ENCODE measurements around the gene SLC9A9. TPM values are rescaled to one million over a fixed set of nuclear protein-coding genes. Genes with fewer than 3 reads are reported as not detected.

SLC9A9 gene
- total and polyA plus RNA-seq, 9 of the 15 experiments (the other 6 are each of a cell fraction or from before 2014, with no cell fraction given): 0.03 to 0.13 TPM; not detected in 7

DNA sequence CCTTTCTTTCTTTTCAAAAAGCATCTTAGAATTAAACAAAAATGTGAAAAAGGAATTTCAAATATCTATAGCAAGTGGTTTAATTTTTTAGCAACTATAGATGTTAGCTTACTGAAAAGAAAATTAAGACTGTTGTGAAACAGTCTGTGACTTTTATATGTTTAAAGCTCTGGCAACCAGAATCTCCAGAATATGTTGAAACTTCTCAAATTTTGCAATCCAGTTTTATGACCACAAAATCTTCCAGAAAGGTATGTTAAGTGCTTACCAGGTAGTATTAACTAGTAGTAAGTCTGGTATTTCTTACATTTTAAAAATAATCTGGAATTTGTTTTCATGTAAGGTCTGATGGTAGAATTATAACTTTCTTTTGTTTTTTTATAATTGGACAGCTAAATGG is 235.0 kb downstream of the SLC9A9 start:
- Histone ChIP-seq H3K4me1 (replicated peaks in 1 of 2; ENCODE audit: control insufficient read depth in 2 of 2, insufficient read depth in 2 of 2, low read length in 2 of 2) (no peaks in the 10 kb centered on the region), H3K27me3 (ENCODE audit: control insufficient read depth in 2 of 2, insufficient read depth in 2 of 2, low read length in 2 of 2) (peaks cover 0 to 4% of the 10 kb centered on the region in 2 experiments; a peak in 1 of 5 replicates), H3K9me1 (ENCODE audit: control insufficient read depth, insufficient read depth, low read length) (no peaks in the 10 kb centered on the region), H3K4me2 (ENCODE audit: insufficient read depth, low read length) (no peak overlapping the region), H3K27ac (ENCODE audit: extremely low read depth, low read depth, low read length) (no peak overlapping the region), H2AFZ (ENCODE audit: low read depth, low read length) (no peak overlapping the region), H3K79me2 (ENCODE audit: control insufficient read depth, insufficient read depth, low read length) (no peaks in the 10 kb centered on the region), H3K36me3 (ENCODE audit: control insufficient read depth, insufficient read depth, low read length) (no peaks in the 10 kb centered on the region), H3K4me3 (no peak overlapping the region), H4K20me1 (replicated peaks; ENCODE audit: control insufficient read depth, insufficient read depth, low read length) (no peaks in the 10 kb centered on the region), H3K9me3 (replicated peaks; ENCODE audit: control insufficient read depth, insufficient read depth, low read depth, low read length) (no peaks in the 10 kb centered on the region), H3K9ac (ENCODE audit: insufficient read depth in 1 of 2, low read depth in 2 of 2, low read length in 2 of 2) (no peak overlapping the region)
- TF ChIP-seq ZNF785 (CRISPR knock-in tag; IDR thresholded peaks at IDR 0.05): no peak
- TF ChIP-seq, protein P1, sequence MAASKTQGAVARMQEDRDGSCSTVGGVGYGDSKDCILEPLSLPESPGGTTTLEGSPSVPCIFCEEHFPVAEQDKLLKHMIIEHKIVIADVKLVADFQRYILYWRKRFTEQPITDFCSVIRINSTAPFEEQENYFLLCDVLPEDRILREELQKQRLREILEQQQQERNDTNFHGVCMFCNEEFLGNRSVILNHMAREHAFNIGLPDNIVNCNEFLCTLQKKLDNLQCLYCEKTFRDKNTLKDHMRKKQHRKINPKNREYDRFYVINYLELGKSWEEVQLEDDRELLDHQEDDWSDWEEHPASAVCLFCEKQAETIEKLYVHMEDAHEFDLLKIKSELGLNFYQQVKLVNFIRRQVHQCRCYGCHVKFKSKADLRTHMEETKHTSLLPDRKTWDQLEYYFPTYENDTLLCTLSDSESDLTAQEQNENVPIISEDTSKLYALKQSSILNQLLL (CRISPR knock-in tag; IDR thresholded peaks at IDR 0.05; ENCODE audit: borderline replicate concordance): no peak
- no peak for TF ChIP-seq CBX8 (IDR thresholded peaks at IDR 0.05; ENCODE audit: borderline replicate concordance, extremely low read depth, low read depth, low read length, poor library complexity, severe bottlenecking)
- no peak for TF ChIP-seq ZKSCAN3 (CRISPR knock-in tag; IDR thresholded peaks at IDR 0.05)
- TF ChIP-seq NFYB (IDR thresholded peaks at IDR 0.05; ENCODE audit: extremely low read depth, insufficient read length): no peak
- TF ChIP-seq SNRNP70 (optimal IDR thresholded peaks at IDR 0.05; ENCODE audit: low read depth, low read length): no peak
- TF ChIP-seq, protein P2, sequence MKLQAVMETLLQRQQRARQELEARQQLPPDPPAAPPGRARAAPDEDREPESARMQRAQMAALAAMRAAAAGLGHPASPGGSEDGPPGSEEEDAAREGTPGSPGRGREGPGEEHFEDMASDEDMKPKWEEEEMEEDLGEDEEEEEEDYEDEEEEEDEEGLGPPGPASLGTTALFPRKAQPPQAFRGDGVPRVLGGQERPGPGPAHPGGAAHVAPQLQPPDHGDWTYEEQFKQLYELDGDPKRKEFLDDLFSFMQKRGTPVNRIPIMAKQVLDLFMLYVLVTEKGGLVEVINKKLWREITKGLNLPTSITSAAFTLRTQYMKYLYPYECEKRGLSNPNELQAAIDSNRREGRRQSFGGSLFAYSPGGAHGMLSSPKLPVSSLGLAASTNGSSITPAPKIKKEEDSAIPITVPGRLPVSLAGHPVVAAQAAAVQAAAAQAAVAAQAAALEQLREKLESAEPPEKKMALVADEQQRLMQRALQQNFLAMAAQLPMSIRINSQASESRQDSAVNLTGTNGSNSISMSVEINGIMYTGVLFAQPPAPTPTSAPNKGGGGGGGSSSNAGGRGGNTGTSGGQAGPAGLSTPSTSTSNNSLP (IDR thresholded peaks at IDR 0.05; ENCODE audit: borderline replicate concordance, low read depth, low read length): no peak
- TF ChIP-seq PRMT5 (CRISPR knock-in tag; IDR thresholded peaks at IDR 0.05): no peak
- TF ChIP-seq ZNF408 (CRISPR knock-in tag; IDR thresholded peaks at IDR 0.05; ENCODE audit: low read depth): no peak
- no peak for TF ChIP-seq ZNF79 (CRISPR knock-in tag; IDR thresholded peaks at IDR 0.05; ENCODE audit: low read depth)
- TF ChIP-seq ATF1 (CRISPR knock-in tag; IDR thresholded peaks at IDR 0.05): no peak
- no peak for TF ChIP-seq ATF1 (tag; IDR thresholded peaks at IDR 0.05)
- no peak for TF ChIP-seq ZFP36 (IDR thresholded peaks at IDR 0.05; ENCODE audit: low read depth, low read length, partially characterized antibody)
- in situ Hi-C loops (cut with MboI): no loop called here
- CTCF ChIA-PET (ENCODE audit: low intra/inter-chr PET ratio): no interaction called here
- FAIRE-seq (no peak), DNase-seq (ENCODE audit: extremely low read depth in 1 of 4, low spot score in 3 of 4) (no peak), ATAC-seq (no peak)
- no TSS peak for BruUV-seq (replicated peaks)
- POLR2A ChIA-PET: interaction anchor here (1.6 kb wide), 1 partner anchor 16 kb away, joined by 3 read pairs; no protein-coding TSS in a partner anchor
- intact Hi-C loops (cut with micrococcal nuclease): no loop called here
